Hippocampal formation (tissue), 2 donors: Measurements from ENCODE around the gene EIPR1.

ENCODE experiments used
- DNase-seq, 2 donors: peaks; one replicate each; lab custom pipeline; 2025; lab: John Stamatoyannopoulos, UW

EIPR1 gene

GRCh38 chr2:3269425-3270094 lies 108.1 kb downstream of the EIPR1 start:
- DNase-seq = no peak

- DNase-seq = no peak
These were observed 109.0 kb downstream of the EIPR1 start for GRCh38 chr2:3268705-3269029.

- DNase-seq = no peak
These were observed 109.5 kb downstream of the EIPR1 start for GRCh38 chr2:3267869-3268704.

GRCh38 chr2:3266925-3267867 lies 110.4 kb downstream of the EIPR1 start:
- DNase-seq = no peak

GRCh38 chr2:3265981-3266924 lies 111.4 kb downstream of the EIPR1 start:
- peak in 1 of 2 donors; percentile 43 for DNase-seq

- no peak for DNase-seq
These were observed 112.1 kb downstream of the EIPR1 start for GRCh38 chr2:3265471-3265870.

GRCh38 chr2:3264010-3264744 lies 113.4 kb downstream of the EIPR1 start:
- no peak for DNase-seq

- no peak for DNase-seq
These were observed 114.1 kb downstream of the EIPR1 start for GRCh38 chr2:3263487-3263886.

GRCh38 chr2:3262437-3263388 lies 114.9 kb downstream of the EIPR1 start:
- no peak for DNase-seq

GRCh38 chr2:3261511-3261910 lies 116.1 kb downstream of the EIPR1 start:
- no peak for DNase-seq

GRCh38 chr2:3260959-3261358 lies 116.7 kb downstream of the EIPR1 start:
- no peak for DNase-seq

- no peak for DNase-seq
These were observed 119.8 kb downstream of the EIPR1 start for GRCh38 chr2:3257826-3258225.

- peak in 1 of 2 donors; percentile 20 for DNase-seq
These were observed 120.5 kb downstream of the EIPR1 start for GRCh38 chr2:3257166-3257565.

GRCh38 chr2:3256605-3257004 lies 121.0 kb downstream of the EIPR1 start:
- no peak for DNase-seq

GRCh38 chr2:3256157-3256556 lies 121.5 kb downstream of the EIPR1 start:
- no peak for DNase-seq

- no peak for DNase-seq
These were observed 123.1 kb downstream of the EIPR1 start for GRCh38 chr2:3254442-3254941.

- no peak for DNase-seq
These were observed 123.6 kb downstream of the EIPR1 start for GRCh38 chr2:3253913-3254441.

- no peak for DNase-seq
These were observed 125.7 kb downstream of the EIPR1 start for GRCh38 chr2:3251946-3252345.

- DNase-seq = no peak
These were observed 128.1 kb downstream of the EIPR1 start for GRCh38 chr2:3249476-3249962.
